HepG2 (cell line): ENCODE results near the gene NAV3. TPM values are rescaled to one million over a fixed set of nuclear protein-coding genes. Genes with fewer than 3 reads are reported as not detected.

Source experiments
- ATAC-seq: fragments of 200-7000 bp; cut with Tn5 transposase; 3 replicates; pipeline ENCODE4 v1.9.1; 2020; ENCODE audit warnings: mild to moderate bottlenecking, moderate library complexity
- BruUV-seq: library from RNA; stranded (reverse); fragments of 400-500 nt; replicated peaks from 2 replicates; lab custom pipeline; 2021; lab: Mats Ljungman, UMichigan
- CTCF ChIA-PET: fragments of 300-600 bp; formaldehyde crosslinking; extraction: SDS; loops from one replicate; lab custom pipeline; 2021; ENCODE audit warnings: low total read pairs, inconsistent platforms, low intra/inter-chr PET ratio; lab: Yijun Ruan, JAX
- POLR2A ChIA-PET: fragments of 350-600 bp; sonication (Branson Sonifier 250); formaldehyde crosslinking; loops from one replicate; lab custom pipeline; 2020; ENCODE audit warnings: antibody characterized with exemption, inconsistent platforms; lab: Yijun Ruan, JAX
- DNase-seq: peaks from one replicate; pipeline ENCODE4 v3.0.0-alpha.2; 2015; ENCODE audit warnings: low spot score
- FAIRE-seq: peaks from 3 replicates; lab custom pipeline; 2011; peaks lifted over from hg19 to GRCh38; lab: Jason Lieb, UNC
- H2AFZ ChIP-seq: one replicate; pipeline ENCODE4 v1.6.1; 2011; ENCODE audit warnings: low read length, inconsistent platforms
- H3K27ac ChIP-seq: fragments of 300-600 bp; 3 replicates; pipeline ENCODE4 v1.8.0; 2011; ENCODE audit warnings: mixed run types, mild to moderate bottlenecking, mixed read lengths, low read length, inconsistent platforms; ENCODE audit not compliant: insufficient read depth; ENCODE audit errors: extremely low read length
- H3K27me3 ChIP-seq, 2 experiments: fragments of 200-600 bp in 1 of 2; 2 replicates in 1 of 2; 3 replicates in 1 of 2; pipeline versions ENCODE4 v1.6.0 to v1.8.0; 2011; ENCODE audit warnings: low read length in 2 of 2, mild to moderate bottlenecking in 2 of 2, moderate library complexity in 2 of 2, inconsistent platforms in 1 of 2; ENCODE audit not compliant: insufficient read depth in 2 of 2, control insufficient read depth in 1 of 2
- H3K36me3 ChIP-seq, 2 experiments: fragments of 200-600 bp in 1 of 2; replicated peaks in 1 of 2; 2 replicates in 1 of 2; 3 replicates in 1 of 2; pipeline versions ENCODE4 v1.5.1 to v1.8.0; 2011; ENCODE audit warnings: low read length in 2 of 2, inconsistent platforms in 1 of 2; ENCODE audit not compliant: insufficient read depth in 2 of 2, control insufficient read depth in 1 of 2
- H3K4me1 ChIP-seq: 2 replicates; pipeline ENCODE4 v1.5.1; 2012; ENCODE audit warnings: low read length, inconsistent platforms; ENCODE audit not compliant: insufficient read depth
- H3K4me2 ChIP-seq: 2 replicates; pipeline ENCODE4 v1.6.0; 2011; ENCODE audit warnings: low read depth, low read length, inconsistent platforms
- H3K4me3 ChIP-seq, 3 experiments: fragments of 200-600 bp in 1 of 3; sonication (generic), shearing (Covaris generic) in 1 of 3; replicated peaks in 1 of 3; 2 replicates each; pipeline ENCODE4 v1.5.1; 2011 to 2016; ENCODE audit warnings: low read length in 3 of 3, inconsistent platforms in 2 of 3, low read depth in 2 of 3, mild to moderate bottlenecking in 2 of 3, control low read depth in 1 of 3, mixed read lengths in 1 of 3; ENCODE audit not compliant: insufficient read depth in 1 of 3
- H3K79me2 ChIP-seq: one replicate; pipeline ENCODE4 v1.6.1; 2011; ENCODE audit warnings: low read length, inconsistent platforms; ENCODE audit not compliant: insufficient read depth
- H3K9ac ChIP-seq: 2 replicates; pipeline ENCODE4 v1.6.0; 2011; ENCODE audit warnings: mild to moderate bottlenecking, low read depth, low read length, inconsistent platforms; ENCODE audit not compliant: insufficient read depth
- H3K9me3 ChIP-seq: 2 replicates; pipeline ENCODE4 v1.5.1; 2012; ENCODE audit warnings: mild to moderate bottlenecking, low read length
- H4K20me1 ChIP-seq: 2 replicates; pipeline ENCODE4 v1.6.0; 2011; ENCODE audit warnings: inconsistent platforms, mild to moderate bottlenecking, low read length, moderate library complexity; ENCODE audit not compliant: insufficient read depth
- BRD4 ChIP-seq: sonication (generic); formaldehyde crosslinking; IDR thresholded peaks from 2 replicates; pipeline ENCODE4 v1.4.0; 2020; ENCODE audit warnings: missing genetic modification reagents
- PHF20 ChIP-seq: sonication (generic); formaldehyde crosslinking; IDR thresholded peaks from 2 replicates; pipeline ENCODE4 v1.5.0; 2020; ENCODE audit warnings: mild to moderate bottlenecking, missing genetic modification reagents
- SP4 ChIP-seq: sonication (generic); formaldehyde crosslinking; IDR thresholded peaks from 2 replicates; pipeline ENCODE4 v1.8.1; 2023; ENCODE audit warnings: mild to moderate bottlenecking, missing genetic modification reagents
- ZNF260 ChIP-seq: sonication (generic); formaldehyde crosslinking; IDR thresholded peaks from 2 replicates; pipeline ENCODE4 v1.4.0; 2020; ENCODE audit warnings: missing genetic modification reagents, low read depth, mild to moderate bottlenecking, borderline replicate concordance
- ZNF296 ChIP-seq: sonication (generic); formaldehyde crosslinking; conservative IDR thresholded peaks from 2 replicates; pipeline ENCODE4 v1.5.0; 2020; ENCODE audit warnings: mild to moderate bottlenecking, missing genetic modification reagents
- ZNF549 ChIP-seq: sonication (generic); formaldehyde crosslinking; IDR thresholded peaks from 2 replicates; pipeline ENCODE4 v1.5.0; 2020; ENCODE audit warnings: missing genetic modification reagents
- ZNF747 ChIP-seq: sonication (generic); formaldehyde crosslinking; IDR thresholded peaks from 2 replicates; pipeline ENCODE4 v1.8.1; 2023; ENCODE audit warnings: missing genetic modification reagents, mild to moderate bottlenecking, borderline replicate concordance
- WGBS: methylation state at CpG from one replicate; pipeline ENCODE4 v1.1.6; 2017; ENCODE audit warnings: low lambda C conversion rate; 5-methylcytosine and 5-hydroxymethylcytosine counted together
- in situ Hi-C: cut with HindIII; loops from 2 replicates; pipeline ENCODE4 v1.10.0; 2017; ENCODE audit warnings: low pct_unique_long_range_greater_than_20kb; ENCODE audit not compliant: extremely low pct_ligation_motif_present
- intact Hi-C: fragments of 100-400 bp; cut with micrococcal nuclease; formaldehyde crosslinking; loops from one replicate; pipeline ENCODE4 v1.10.0; 2022; ENCODE audit not compliant: unreplicated experiment
- polyA plus RNA-seq, 8 experiments: library from polyadenylated mRNA; depleted of rRNA in 3 of 8; stranded (reverse) in 7 of 8; unstranded in 1 of 8; fragments of >200 nt; fragmentation: Illumina TruSeq in 4 of 8; extraction: Trizol in 4 of 8; gene quantifications; 2 replicates each; pipeline versions ENCODE4 v1.2.1 to v1.2.3, GENCODE V29; 2011 to 2016; ENCODE audit warnings: low read depth in 4 of 8, missing spikeins in 1 of 8, mixed read lengths in 1 of 8; ENCODE audit not compliant: insufficient read depth in 1 of 8
- total RNA-seq, 5 experiments: library from RNA; depleted of rRNA; stranded (reverse); fragments of >200 nt; fragmentation: Illumina TruSeq; extraction: Trizol; gene quantifications; 2 replicates each; pipeline ENCODE4 v1.2.3, GENCODE V29; 2016; ENCODE audit warnings: low read depth in 1 of 5
- TF ChIP-seq, protein P1 (sequence below): IDR thresholded peaks from 2 replicates; pipeline ENCODE4 v1.6.1; 2016; ENCODE audit warnings: missing compliant biosample characterization, missing genetic modification reagents, borderline replicate concordance
- TF ChIP-seq, protein P2 (sequence below): sonication (generic); formaldehyde crosslinking; IDR thresholded peaks from 2 replicates; pipeline ENCODE4 v1.4.0; 2020; ENCODE audit warnings: missing genetic modification reagents

The NAV3 gene
- total and polyA plus RNA-seq, 2 of the 13 experiments (the other 11 are each of a cell fraction or from before 2014, with no cell fraction given) = 0.01 to 0.18 TPM

DNA sequence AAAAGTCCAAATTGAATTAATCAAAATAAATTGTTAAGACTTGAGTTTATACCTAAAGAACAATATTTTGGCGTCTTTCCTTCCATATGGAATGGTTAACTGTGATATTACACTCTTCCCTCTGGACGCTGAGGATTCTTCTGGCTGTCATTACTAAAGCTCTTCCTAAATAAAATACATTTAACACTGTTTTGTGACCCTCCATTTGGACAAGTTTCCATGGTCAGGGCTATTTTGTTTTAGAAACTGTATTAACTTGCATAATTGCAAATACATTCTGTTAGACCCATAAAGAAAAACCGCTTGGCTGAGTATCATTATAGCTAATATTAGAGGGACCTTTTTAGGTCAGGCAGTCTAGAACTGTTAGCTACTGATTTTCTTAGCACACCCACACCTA is 87.4 kb downstream of the NAV3 start:
- DNase-seq (no peak), FAIRE-seq (no peak), ATAC-seq (no peak)
- H3K4me2 ChIP-seq = no peak overlapping the region
- H4K20me1 ChIP-seq = no peaks in the 10 kb centered on the region
- no peak overlapping the region for H3K9ac ChIP-seq
- ChIA-PET CTCF (no interaction called here), POLR2A (no interaction called here)
- no peaks in the 10 kb centered on the region for H3K27me3 ChIP-seq
- no peak overlapping the region for H3K4me3 ChIP-seq
- in situ Hi-C loops = no loop called here
- H3K36me3 ChIP-seq = no peaks in the 10 kb centered on the region
- H3K9me3 ChIP-seq = no peaks in the 10 kb centered on the region
- intact Hi-C loops = no loop called here
- BruUV-seq = no TSS peak
- TF ChIP-seq SP4 (CRISPR knock-in tag) (no peak), ZNF260 (CRISPR knock-in tag) (no peak), ZNF296 (no peak), PHF20 (CRISPR knock-in tag) (no peak), BRD4 (CRISPR knock-in tag) (no peak), ZNF747 (CRISPR knock-in tag) (no peak), ZNF549 (no peak)
- TF ChIP-seq, protein P1, sequence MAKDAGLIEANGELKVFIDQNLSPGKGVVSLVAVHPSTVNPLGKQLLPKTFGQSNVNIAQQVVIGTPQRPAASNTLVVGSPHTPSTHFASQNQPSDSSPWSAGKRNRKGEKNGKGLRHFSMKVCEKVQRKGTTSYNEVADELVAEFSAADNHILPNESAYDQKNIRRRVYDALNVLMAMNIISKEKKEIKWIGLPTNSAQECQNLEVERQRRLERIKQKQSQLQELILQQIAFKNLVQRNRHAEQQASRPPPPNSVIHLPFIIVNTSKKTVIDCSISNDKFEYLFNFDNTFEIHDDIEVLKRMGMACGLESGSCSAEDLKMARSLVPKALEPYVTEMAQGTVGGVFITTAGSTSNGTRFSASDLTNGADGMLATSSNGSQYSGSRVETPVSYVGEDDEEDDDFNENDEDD = no peak
- TF ChIP-seq, protein P2, sequence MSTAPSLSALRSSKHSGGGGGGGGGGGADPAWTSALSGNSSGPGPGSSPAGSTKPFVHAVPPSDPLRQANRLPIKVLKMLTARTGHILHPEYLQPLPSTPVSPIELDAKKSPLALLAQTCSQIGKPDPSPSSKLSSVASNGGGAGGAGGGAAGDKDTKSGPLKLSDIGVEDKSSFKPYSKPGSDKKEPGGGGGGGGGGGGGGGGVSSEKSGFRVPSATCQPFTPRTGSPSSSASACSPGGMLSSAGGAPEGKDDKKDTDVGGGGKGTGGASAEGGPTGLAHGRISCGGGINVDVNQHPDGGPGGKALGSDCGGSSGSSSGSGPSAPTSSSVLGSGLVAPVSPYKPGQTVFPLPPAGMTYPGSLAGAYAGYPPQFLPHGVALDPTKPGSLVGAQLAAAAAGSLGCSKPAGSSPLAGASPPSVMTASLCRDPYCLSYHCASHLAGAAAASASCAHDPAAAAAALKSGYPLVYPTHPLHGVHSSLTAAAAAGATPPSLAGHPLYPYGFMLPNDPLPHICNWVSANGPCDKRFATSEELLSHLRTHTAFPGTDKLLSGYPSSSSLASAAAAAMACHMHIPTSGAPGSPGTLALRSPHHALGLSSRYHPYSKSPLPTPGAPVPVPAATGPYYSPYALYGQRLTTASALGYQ = no peak
- WGBS = 0% methylated on average over 3 of the region's 3 CpGs
- no peaks in the 10 kb centered on the region for H3K79me2 ChIP-seq
- H3K27ac ChIP-seq = no peak overlapping the region
- no peak overlapping the region for H2AFZ ChIP-seq
- H3K4me1 ChIP-seq = no peaks in the 10 kb centered on the region
